Activated naive CD4-positive, alpha-beta T cell (primary cell): ENCODE measurements around the gene KCNG2.
A peak's percentile ranks its signal among the peaks of the same experiment; 100 is the strongest.
"Not testable (repeated sequence)": the region's sequence is repeated elsewhere in the genome, so short reads cannot be mapped to it uniquely, and the experiment has no call there.

Source experiments
- DNase-seq, 4 experiments: peaks; one replicate each; lab custom pipeline; 2025; lab: John Stamatoyannopoulos, UW

KCNG2 gene

GRCh38 chr18:79855147-79855933 is 57.6 kb downstream of the KCNG2 start:
- DNase-seq, result no peak

- DNase-seq, result peak in 1 of 4 experiments; percentile 9
Observed at GRCh38 chr18:79856119-79857007, 58.6 kb downstream of the KCNG2 start.

- DNase-seq, result no peak
Observed at GRCh38 chr18:79857082-79857671, 59.4 kb downstream of the KCNG2 start.

GRCh38 chr18:79859314-79859713 is 61.6 kb downstream of the KCNG2 start:
- DNase-seq, result no peak

- DNase-seq, result no peak
Observed at GRCh38 chr18:79861687-79862086, 63.9 kb downstream of the KCNG2 start.

- DNase-seq, result no peak
Observed at GRCh38 chr18:79862562-79862961, 64.8 kb downstream of the KCNG2 start.

- DNase-seq, result no peak
Observed at GRCh38 chr18:79863161-79864005, 65.6 kb downstream of the KCNG2 start.

GRCh38 chr18:79864006-79864725 is 66.4 kb downstream of the KCNG2 start:
- DNase-seq, result no peak

- not testable (repeated sequence) for DNase-seq
Observed at GRCh38 chr18:79864955-79865354, 67.2 kb downstream of the KCNG2 start.

GRCh38 chr18:79865951-79866350 is 68.2 kb downstream of the KCNG2 start:
- DNase-seq, result not testable (repeated sequence)

- no peak for DNase-seq
Observed at GRCh38 chr18:79866889-79867574, 69.3 kb downstream of the KCNG2 start.

- DNase-seq, result no peak
Observed at GRCh38 chr18:79867666-79868065, 69.9 kb downstream of the KCNG2 start.

GRCh38 chr18:79868168-79868784 is 70.5 kb downstream of the KCNG2 start:
- no peak for DNase-seq

GRCh38 chr18:79868811-79869541 is 71.2 kb downstream of the KCNG2 start:
- no peak for DNase-seq

GRCh38 chr18:79869591-79870300 is 72.0 kb downstream of the KCNG2 start:
- DNase-seq, result no peak

GRCh38 chr18:79870301-79871025 is 72.7 kb downstream of the KCNG2 start:
- DNase-seq, result no peak

GRCh38 chr18:79871026-79871390 is 73.3 kb downstream of the KCNG2 start:
- no peak for DNase-seq

GRCh38 chr18:79871481-79872091 is 73.8 kb downstream of the KCNG2 start:
- DNase-seq, result no peak
